Measurements from ENCODE around the gene DENND1A. TPM values are rescaled to one million over a fixed set of nuclear protein-coding genes. Genes with fewer than 3 reads are reported as not detected.
A peak's percentile ranks its signal among the peaks of the same experiment; 100 is the strongest.

Gene DENND1A
- total and polyA plus RNA-seq, 2 donors from 2014 or later, result 16.3 to 19.6 TPM

DNA sequence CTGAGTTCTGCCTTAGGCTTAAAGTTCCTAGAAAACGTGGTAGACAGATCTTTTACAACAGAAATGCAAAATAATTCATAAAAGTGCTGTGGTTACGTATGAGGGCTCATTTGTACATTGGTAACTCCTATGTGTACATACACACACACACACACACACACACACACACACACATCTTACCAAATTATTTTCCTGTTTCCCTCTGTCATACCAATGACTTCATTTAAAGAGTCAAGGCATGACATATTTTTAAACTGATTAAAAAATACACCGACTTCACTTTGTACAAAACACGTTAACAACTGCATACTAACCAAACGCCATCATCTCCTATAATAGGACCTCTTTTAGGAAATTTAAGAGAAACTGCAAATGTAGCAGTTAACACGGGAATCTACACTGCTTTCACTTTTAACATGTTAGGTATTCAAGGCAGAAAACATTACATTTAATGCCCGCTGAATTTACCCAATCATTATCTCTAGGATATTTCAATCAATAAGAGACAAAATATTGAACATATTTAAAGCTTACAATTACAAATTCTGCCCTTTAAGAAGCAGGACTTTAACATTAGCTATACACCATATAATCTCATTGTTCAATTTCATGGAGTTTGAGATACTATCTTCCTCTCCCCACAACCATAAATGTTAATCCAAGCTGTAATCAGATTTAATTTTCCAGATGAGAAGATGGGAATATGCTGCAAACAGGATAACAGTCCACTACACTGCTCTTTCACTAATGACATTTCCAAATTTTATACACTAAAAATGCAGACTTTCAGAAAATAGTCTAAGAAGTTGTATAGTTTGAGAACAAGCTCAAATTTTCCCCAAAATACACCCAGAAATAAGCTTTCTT, 133.1 kb downstream of the DENND1A start:
- Histone ChIP-seq H3K9ac (ENCODE audit: low read length in 3 of 3) (no peak overlapping the region), H3K9me3 (ENCODE audit: control insufficient read depth in 2 of 3, insufficient read depth in 1 of 3, low read length in 3 of 3) (no peaks in the 10 kb centered on the region), H3K36me3 (ENCODE audit: control insufficient read depth in 2 of 3, insufficient read depth in 3 of 3, low read length in 3 of 3) (no peaks in the 10 kb centered on the region), H3K27me3 (ENCODE audit: control insufficient read depth, insufficient read depth, low read length) (no peaks in the 10 kb centered on the region), H3K4me3 (ENCODE audit: low read length in 3 of 3) (peak overlapping the region in 2 of 3 donors; percentile 43 to 61), H3K27ac (ENCODE audit: low read depth in 2 of 2, low read length in 2 of 2) (no peak overlapping the region), H3K4me1 (ENCODE audit: control insufficient read depth in 2 of 3, insufficient read depth in 2 of 3, low read depth in 1 of 3, low read length in 3 of 3) (peaks cover 0 to 5% (median 0%) of the 10 kb centered on the region in 3 donors)
- DNase-seq (no peak), FAIRE-seq (no peak)
- intact Hi-C loops (cut with DNase I), result no loop called here
- TF ChIP-seq, protein P1, sequence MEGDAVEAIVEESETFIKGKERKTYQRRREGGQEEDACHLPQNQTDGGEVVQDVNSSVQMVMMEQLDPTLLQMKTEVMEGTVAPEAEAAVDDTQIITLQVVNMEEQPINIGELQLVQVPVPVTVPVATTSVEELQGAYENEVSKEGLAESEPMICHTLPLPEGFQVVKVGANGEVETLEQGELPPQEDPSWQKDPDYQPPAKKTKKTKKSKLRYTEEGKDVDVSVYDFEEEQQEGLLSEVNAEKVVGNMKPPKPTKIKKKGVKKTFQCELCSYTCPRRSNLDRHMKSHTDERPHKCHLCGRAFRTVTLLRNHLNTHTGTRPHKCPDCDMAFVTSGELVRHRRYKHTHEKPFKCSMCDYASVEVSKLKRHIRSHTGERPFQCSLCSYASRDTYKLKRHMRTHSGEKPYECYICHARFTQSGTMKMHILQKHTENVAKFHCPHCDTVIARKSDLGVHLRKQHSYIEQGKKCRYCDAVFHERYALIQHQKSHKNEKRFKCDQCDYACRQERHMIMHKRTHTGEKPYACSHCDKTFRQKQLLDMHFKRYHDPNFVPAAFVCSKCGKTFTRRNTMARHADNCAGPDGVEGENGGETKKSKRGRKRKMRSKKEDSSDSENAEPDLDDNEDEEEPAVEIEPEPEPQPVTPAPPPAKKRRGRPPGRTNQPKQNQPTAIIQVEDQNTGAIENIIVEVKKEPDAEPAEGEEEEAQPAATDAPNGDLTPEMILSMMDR (IDR thresholded peaks at IDR 0.05; ENCODE audit: borderline replicate concordance, extremely low read depth, insufficient read depth), result no peak

DNA sequence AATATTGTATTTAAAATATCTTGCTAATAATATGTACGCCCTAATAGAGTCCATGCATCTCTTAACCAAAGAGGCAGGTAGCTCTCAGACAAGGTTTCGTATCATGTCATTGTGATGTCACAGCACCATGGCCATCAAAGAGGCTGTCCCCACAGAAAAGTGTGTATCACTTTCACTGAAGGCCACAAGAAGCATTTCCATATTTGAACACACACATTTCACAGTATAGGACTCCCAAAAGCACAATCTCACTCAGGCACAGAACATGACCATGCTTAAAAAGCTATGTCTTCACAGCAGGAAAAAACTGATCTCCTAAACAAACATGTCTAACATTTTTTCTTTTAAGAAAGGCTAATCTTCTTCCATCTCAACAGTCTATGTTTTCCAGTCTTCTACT, 133.8 kb downstream of the DENND1A start:
- H3K9ac ChIP-seq (ENCODE audit: low read length in 3 of 3), result no peak overlapping the region
- peaks cover 0 to 5% (median 0%) of the 10 kb centered on the region in 3 donors for H3K4me1 ChIP-seq (ENCODE audit: control insufficient read depth in 2 of 3, insufficient read depth in 2 of 3, low read depth in 1 of 3, low read length in 3 of 3)
- FAIRE-seq, result no peak
- no peak overlapping the region for H3K27ac ChIP-seq (ENCODE audit: low read depth in 2 of 2, low read length in 2 of 2)
- H3K4me3 ChIP-seq (ENCODE audit: low read length in 3 of 3), result peak overlapping the region in 1 of 3 donors; percentile 43
- no peaks in the 10 kb centered on the region for H3K36me3 ChIP-seq (ENCODE audit: control insufficient read depth in 2 of 3, insufficient read depth in 3 of 3, low read length in 3 of 3)
- no peaks in the 10 kb centered on the region for H3K9me3 ChIP-seq (ENCODE audit: control insufficient read depth in 2 of 3, insufficient read depth in 1 of 3, low read length in 3 of 3)
- TF ChIP-seq, protein P1 (IDR thresholded peaks at IDR 0.05; ENCODE audit: borderline replicate concordance, extremely low read depth, insufficient read depth), result no peak
- no peak for DNase-seq
- H3K27me3 ChIP-seq (ENCODE audit: control insufficient read depth, insufficient read depth, low read length), result no peaks in the 10 kb centered on the region
- intact Hi-C loops (cut with DNase I), result no loop called here

DNA sequence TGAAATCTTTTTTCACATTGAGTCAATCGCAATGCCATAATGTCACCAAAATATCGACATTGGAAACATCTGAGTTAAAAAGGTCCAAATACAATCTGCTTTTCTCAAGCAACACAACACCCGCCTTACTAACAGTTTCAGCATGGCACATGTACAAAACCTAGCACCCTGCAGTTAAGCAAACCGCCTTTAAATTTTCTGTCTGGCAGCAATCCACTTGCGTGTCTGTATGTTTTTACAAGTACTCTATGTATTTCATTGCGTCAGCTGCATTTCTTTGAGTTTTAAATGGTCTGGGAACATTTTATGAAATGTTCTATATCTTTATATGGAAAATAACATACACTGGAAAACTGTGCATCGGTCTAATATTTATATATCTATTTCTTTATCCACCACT, 134.6 kb downstream of the DENND1A start:
- intact Hi-C loops (cut with DNase I), result no loop called here
- Histone ChIP-seq H3K9ac (ENCODE audit: low read length in 3 of 3) (no peak overlapping the region), H3K4me3 (ENCODE audit: low read length in 3 of 3) (no peak overlapping the region), H3K27ac (ENCODE audit: low read depth in 2 of 2, low read length in 2 of 2) (no peak overlapping the region), H3K4me1 (ENCODE audit: control insufficient read depth in 2 of 3, insufficient read depth in 2 of 3, low read depth in 1 of 3, low read length in 3 of 3) (peaks cover 0 to 5% (median 0%) of the 10 kb centered on the region in 3 donors), H3K36me3 (ENCODE audit: control insufficient read depth in 2 of 3, insufficient read depth in 3 of 3, low read length in 3 of 3) (no peaks in the 10 kb centered on the region), H3K9me3 (ENCODE audit: control insufficient read depth in 2 of 3, insufficient read depth in 1 of 3, low read length in 3 of 3) (no peaks in the 10 kb centered on the region), H3K27me3 (ENCODE audit: control insufficient read depth, insufficient read depth, low read length) (no peaks in the 10 kb centered on the region)
- DNase-seq (no peak), FAIRE-seq (no peak)
- TF ChIP-seq, protein P1 (IDR thresholded peaks at IDR 0.05; ENCODE audit: borderline replicate concordance, extremely low read depth, insufficient read depth), result no peak

Data from kidney (tissue), 14 donors.